Left lung (tissue), 10 donors: ENCODE measurements around the gene UTP15. TPM values are rescaled to one million over a fixed set of nuclear protein-coding genes. Genes with fewer than 3 reads are reported as not detected.

Experiments
- ATAC-seq: fragments of 200-7000 bp; cut with Tn5 transposase; one replicate; pipeline ENCODE4 v1.9.1; 2020; ENCODE audit warnings: moderate library complexity
- DNase-seq, 4 donors: peaks; one replicate each; pipeline ENCODE4 v3.0.0-alpha.2; 2013 to 2020
- H3K27ac ChIP-seq, 2 donors: fragments of 200-600 bp; sonication (generic) in 1 of 2; one replicate each; pipeline versions ENCODE4 v1.5.0 to v1.8.0; 2020 to 2021
- H3K27me3 ChIP-seq, 2 donors: fragments of 200-600 bp; sonication (generic) in 1 of 2; one replicate each; pipeline versions ENCODE4 v1.5.0 to v1.8.0; 2020 to 2021
- H3K36me3 ChIP-seq, 2 donors: fragments of 200-600 bp; sonication (generic) in 1 of 2; one replicate each; pipeline versions ENCODE4 v1.5.0 to v1.8.0; 2020 to 2021
- H3K4me1 ChIP-seq, 2 donors: fragments of 200-600 bp; one replicate each; pipeline ENCODE4 v1.8.0; 2021
- H3K4me3 ChIP-seq, 2 donors: fragments of 200-600 bp; sonication (generic) in 1 of 2; one replicate each; pipeline versions ENCODE4 v1.5.0 to v1.8.0; 2020 to 2021; ENCODE audit warnings: mild to moderate bottlenecking in 1 of 2
- H3K9me3 ChIP-seq, 2 donors: fragments of 200-600 bp; sonication (generic) in 1 of 2; one replicate each; pipeline versions ENCODE4 v1.5.0 to v1.8.0; 2020 to 2021
- intact Hi-C, 2 donors: fragments of 100-400 bp; cut with DNase I; formaldehyde crosslinking; loops; one replicate each; pipeline versions ENCODE4 v1.11.2 to v1.14.2; 2022
- polyA plus RNA-seq, 6 donors: library from polyadenylated mRNA; unstranded; fragments of 120-200 nt; gene quantifications; one replicate each; pipeline ENCODE4 v1.2.1, GENCODE V29; 2013; ENCODE audit not compliant: insufficient read length in 6 of 6
- total RNA-seq, 2 donors: library from RNA; stranded (reverse); fragmentation: NEBNext Ultra II Directional; extraction: Animal tissue kit (Norgen Biotek cat#: 25700); gene quantifications; one replicate each; pipeline ENCODE4 v1.2.1, GENCODE V29; 2021
- TF ChIP-seq, protein P1 (sequence below), 2 donors: fragments of 200-600 bp; sonication (generic) in 1 of 2; IDR thresholded peaks; one replicate each; pipeline versions ENCODE4 v1.5.0 to v1.8.0; 2021; ENCODE audit warnings: antibody characterized with exemption in 2 of 2
- donor health status: DM: no; HTN: yes; CAD: no.
- donor health status: DM: no; HTN: no; CAD: no.

UTP15 gene
- total and polyA plus RNA-seq, 8 donors, result 10.9 to 22.6 (median 17.3) TPM

DNA sequence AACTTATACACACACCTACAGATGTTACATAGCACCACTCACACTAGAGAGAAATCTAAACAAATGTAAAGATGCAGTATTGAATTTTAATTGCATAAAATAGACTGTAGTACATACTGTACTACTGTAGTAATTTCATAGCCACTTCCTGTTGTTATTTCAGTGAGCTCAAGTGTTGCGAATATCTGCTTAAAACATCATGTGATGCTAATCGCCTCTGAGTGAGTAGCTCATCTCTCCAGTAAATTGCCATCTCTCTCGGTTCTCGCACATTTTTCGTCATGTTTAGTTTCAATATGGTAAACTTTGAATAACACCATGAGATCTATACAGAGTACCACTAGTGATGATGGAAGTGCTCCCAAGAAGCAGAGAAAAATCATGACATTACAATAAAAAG is 38.5 kb downstream of the UTP15 start:
- intact Hi-C loops, result no loop called here
- Histone ChIP-seq H3K36me3 (no peaks in the 10 kb centered on the region), H3K4me3 (no peak overlapping the region), H3K4me1 (no peaks in the 10 kb centered on the region), H3K9me3 (peaks cover 0 to 9% of the 10 kb centered on the region in 2 donors), H3K27ac (peak overlapping the region in 1 of 2 donors; percentile 5), H3K27me3 (no peaks in the 10 kb centered on the region)
- DNase-seq, result no peak
- no peak for ATAC-seq
- TF ChIP-seq, protein P1, sequence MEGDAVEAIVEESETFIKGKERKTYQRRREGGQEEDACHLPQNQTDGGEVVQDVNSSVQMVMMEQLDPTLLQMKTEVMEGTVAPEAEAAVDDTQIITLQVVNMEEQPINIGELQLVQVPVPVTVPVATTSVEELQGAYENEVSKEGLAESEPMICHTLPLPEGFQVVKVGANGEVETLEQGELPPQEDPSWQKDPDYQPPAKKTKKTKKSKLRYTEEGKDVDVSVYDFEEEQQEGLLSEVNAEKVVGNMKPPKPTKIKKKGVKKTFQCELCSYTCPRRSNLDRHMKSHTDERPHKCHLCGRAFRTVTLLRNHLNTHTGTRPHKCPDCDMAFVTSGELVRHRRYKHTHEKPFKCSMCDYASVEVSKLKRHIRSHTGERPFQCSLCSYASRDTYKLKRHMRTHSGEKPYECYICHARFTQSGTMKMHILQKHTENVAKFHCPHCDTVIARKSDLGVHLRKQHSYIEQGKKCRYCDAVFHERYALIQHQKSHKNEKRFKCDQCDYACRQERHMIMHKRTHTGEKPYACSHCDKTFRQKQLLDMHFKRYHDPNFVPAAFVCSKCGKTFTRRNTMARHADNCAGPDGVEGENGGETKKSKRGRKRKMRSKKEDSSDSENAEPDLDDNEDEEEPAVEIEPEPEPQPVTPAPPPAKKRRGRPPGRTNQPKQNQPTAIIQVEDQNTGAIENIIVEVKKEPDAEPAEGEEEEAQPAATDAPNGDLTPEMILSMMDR (IDR thresholded peaks at IDR 0.05), result no peak

GRCh38 chr5:73605223-73606087 is 39.9 kb downstream of the UTP15 start:
- intact Hi-C loops, result no loop called here
- DNase-seq, result no peak
- no peaks in the 10 kb centered on the region for H3K36me3 ChIP-seq
- H3K4me3 ChIP-seq, result no peak overlapping the region
- no peak for ATAC-seq
- peaks cover 0 to 9% of the 10 kb centered on the region in 2 donors for H3K9me3 ChIP-seq
- H3K4me1 ChIP-seq, result no peaks in the 10 kb centered on the region
- TF ChIP-seq, protein P1 (IDR thresholded peaks at IDR 0.05), result no peak
- no peak overlapping the region for H3K27ac ChIP-seq
- H3K27me3 ChIP-seq, result no peaks in the 10 kb centered on the region

GRCh38 chr5:73606206-73606753 is 40.7 kb downstream of the UTP15 start:
- H3K9me3 ChIP-seq, result peaks cover 0 to 9% of the 10 kb centered on the region in 2 donors
- H3K4me3 ChIP-seq, result no peak overlapping the region
- H3K27ac ChIP-seq, result no peak overlapping the region
- TF ChIP-seq, protein P1 (IDR thresholded peaks at IDR 0.05), result no peak
- intact Hi-C loops, result no loop called here
- H3K27me3 ChIP-seq, result no peaks in the 10 kb centered on the region
- DNase-seq (no peak), ATAC-seq (no peak)
- no peaks in the 10 kb centered on the region for H3K36me3 ChIP-seq
- no peaks in the 10 kb centered on the region for H3K4me1 ChIP-seq

DNA sequence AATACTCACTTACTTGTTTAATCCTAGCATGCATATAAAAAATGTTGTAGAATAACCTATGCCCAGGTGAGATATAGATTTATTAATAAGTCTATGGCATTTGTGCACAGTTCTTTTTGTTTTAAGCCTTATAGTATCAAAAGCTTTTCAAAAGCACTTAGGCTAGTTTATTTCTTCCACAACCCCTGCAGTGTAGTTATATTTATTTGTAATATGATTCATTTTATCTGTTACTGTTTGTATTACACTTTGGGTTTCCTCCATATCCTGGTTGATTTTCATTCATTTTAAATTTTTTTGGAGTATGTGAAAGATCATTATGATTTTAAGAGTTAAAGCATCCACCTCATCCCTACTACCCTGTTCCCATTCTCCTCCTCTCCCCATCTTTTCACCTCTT is 41.7 kb downstream of the UTP15 start:
- H3K4me1 ChIP-seq, result no peaks in the 10 kb centered on the region
- H3K4me3 ChIP-seq, result no peak overlapping the region
- ATAC-seq, result no peak
- TF ChIP-seq, protein P1 (IDR thresholded peaks at IDR 0.05), result no peak
- DNase-seq, result no peak
- H3K27me3 ChIP-seq, result no peaks in the 10 kb centered on the region
- intact Hi-C loops, result no loop called here
- no peak overlapping the region for H3K27ac ChIP-seq
- H3K36me3 ChIP-seq, result no peaks in the 10 kb centered on the region
- H3K9me3 ChIP-seq, result peaks cover 0 to 3% of the 10 kb centered on the region in 2 donors

GRCh38 chr5:73612799-73613198 is 47.3 kb downstream of the UTP15 start:
- Histone ChIP-seq H3K27me3 (no peaks in the 10 kb centered on the region), H3K9me3 (no peaks in the 10 kb centered on the region), H3K4me1 (no peaks in the 10 kb centered on the region), H3K27ac (no peak overlapping the region), H3K4me3 (no peak overlapping the region), H3K36me3 (no peaks in the 10 kb centered on the region)
- DNase-seq, result no peak
- intact Hi-C loops, result no loop called here
- no peak for ATAC-seq
- TF ChIP-seq, protein P1 (IDR thresholded peaks at IDR 0.05), result no peak
